Activated naive CD4-positive, alpha-beta T cell treated with anti-CD3 and anti-CD28 coated beads, Interleukin-2, amount 10 ng/mL, durations not matched to agents 7 days and 5 days (primary cell): ENCODE data around the gene ACP2.

Experiments
- CTCF ChIA-PET: fragments of 350-600 bp; sonication (Branson Sonifier 250); formaldehyde crosslinking; loops from one replicate; lab custom pipeline; 2021; ENCODE audit warnings: antibody characterized with exemption; lab: Charles Lee
- DNase-seq: peaks from one replicate; pipeline ENCODE4 v3.0.0-alpha.2; 2020
- H3K27ac Mint-ChIP-seq: one replicate; pipeline ENCODE4 v1.8.0; 2021; ENCODE audit warnings: mild to moderate bottlenecking, moderate library complexity, mixed read lengths
- H3K27me3 Mint-ChIP-seq: one replicate; pipeline ENCODE4 v1.8.0; 2021; ENCODE audit warnings: mild to moderate bottlenecking, mixed read lengths
- H3K36me3 Mint-ChIP-seq: one replicate; pipeline ENCODE4 v1.8.0; 2021; ENCODE audit warnings: mixed read lengths
- H3K4me1 Mint-ChIP-seq: one replicate; pipeline ENCODE4 v1.8.0; 2021; ENCODE audit warnings: mixed read lengths
- H3K4me3 Mint-ChIP-seq: one replicate; pipeline ENCODE4 v1.8.0; 2021; ENCODE audit warnings: mild to moderate bottlenecking, moderate library complexity, mixed read lengths
- H3K9me3 Mint-ChIP-seq: one replicate; pipeline ENCODE4 v1.8.0; 2021; ENCODE audit warnings: mixed read lengths

ACP2 gene

DNA sequence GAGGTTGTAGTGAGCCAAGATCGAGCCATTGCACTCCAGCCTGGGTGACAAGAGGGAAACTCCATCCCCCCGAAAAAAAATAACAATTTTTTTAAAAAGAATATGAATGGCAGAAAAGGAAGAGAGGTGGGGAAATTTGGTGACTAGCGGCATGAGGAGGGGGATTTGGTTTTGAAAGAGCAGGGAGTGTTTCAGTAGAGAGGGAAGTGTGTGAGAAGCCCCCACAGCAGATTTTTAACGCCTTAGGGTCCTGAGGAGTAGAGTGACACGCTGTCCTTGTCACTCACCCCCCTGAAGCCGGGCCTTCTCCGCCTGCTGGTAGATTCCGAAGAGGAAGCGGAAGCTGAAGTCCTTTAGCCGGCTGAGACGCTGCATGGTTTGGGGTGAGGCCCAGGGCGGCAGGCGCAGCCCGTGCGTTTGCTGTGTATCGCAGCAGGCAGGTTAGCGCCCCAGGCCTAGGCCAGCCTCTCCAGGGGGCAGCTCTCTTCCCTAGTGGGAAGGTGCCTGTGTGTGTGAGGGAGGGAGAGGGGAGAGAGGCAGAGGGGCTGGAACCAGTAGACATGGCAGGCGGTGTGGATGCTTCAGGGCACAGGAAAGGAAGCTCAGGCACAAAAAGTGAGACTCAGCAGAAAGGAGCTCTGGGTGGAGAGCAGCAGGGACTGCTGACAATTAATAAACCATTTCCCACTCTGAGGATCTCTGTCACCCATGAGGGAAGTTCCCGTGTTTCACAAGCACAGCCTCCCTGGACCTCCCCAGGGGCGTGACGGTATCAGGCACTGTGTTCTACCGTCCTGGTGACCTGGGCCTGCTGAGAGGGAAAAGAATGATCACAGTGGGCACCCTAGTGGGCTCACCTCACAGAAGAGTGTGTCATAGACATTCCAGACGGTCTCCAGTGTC is 3.9 kb downstream of the ACP2 start:
- Mint-ChIP-seq H3K27me3 (no peaks in the 10 kb centered on the region), H3K4me1 (peaks cover 28% of the 10 kb centered on the region), H3K36me3 (peaks cover 58% of the 10 kb centered on the region), H3K9me3 (no peaks in the 10 kb centered on the region), H3K27ac (no peak overlapping the region), H3K4me3 (no peak overlapping the region)
- DNase-seq, result no peak
- CTCF ChIA-PET, result interaction anchor here (1.9 to 6.0 kb wide), 2 partner anchors 14 to 167 kb away, joined by 4 to 39 read pairs; partner anchors contain the start of gene NR1H3

GRCh38 chr11:47243454-47243853 is 5.2 kb downstream of the ACP2 start:
- CTCF ChIA-PET, result interaction anchor here (1.9 kb wide), 1 partner anchor 168 kb away, joined by 4 read pairs; no protein-coding TSS in a partner anchor
- Mint-ChIP-seq H3K4me1 (peaks cover 16% of the 10 kb centered on the region), H3K4me3 (no peak overlapping the region), H3K27me3 (no peaks in the 10 kb centered on the region), H3K9me3 (no peaks in the 10 kb centered on the region), H3K27ac (no peak overlapping the region), H3K36me3 (peaks cover 64% of the 10 kb centered on the region)
- DNase-seq, result no peak

GRCh38 chr11:47242596-47243192 is 5.9 kb downstream of the ACP2 start:
- CTCF ChIA-PET, result interaction anchor here (0.9 to 2.0 kb wide), 3 partner anchors 15 to 68 kb away, joined by 3 to 5 read pairs (median 4); partner anchors contain the start of gene NR1H3
- Mint-ChIP-seq H3K4me3 (no peak overlapping the region), H3K27ac (no peak overlapping the region), H3K36me3 (peaks cover 67% of the 10 kb centered on the region), H3K4me1 (peaks cover 10% of the 10 kb centered on the region), H3K9me3 (no peaks in the 10 kb centered on the region), H3K27me3 (no peaks in the 10 kb centered on the region)
- no peak for DNase-seq

DNA sequence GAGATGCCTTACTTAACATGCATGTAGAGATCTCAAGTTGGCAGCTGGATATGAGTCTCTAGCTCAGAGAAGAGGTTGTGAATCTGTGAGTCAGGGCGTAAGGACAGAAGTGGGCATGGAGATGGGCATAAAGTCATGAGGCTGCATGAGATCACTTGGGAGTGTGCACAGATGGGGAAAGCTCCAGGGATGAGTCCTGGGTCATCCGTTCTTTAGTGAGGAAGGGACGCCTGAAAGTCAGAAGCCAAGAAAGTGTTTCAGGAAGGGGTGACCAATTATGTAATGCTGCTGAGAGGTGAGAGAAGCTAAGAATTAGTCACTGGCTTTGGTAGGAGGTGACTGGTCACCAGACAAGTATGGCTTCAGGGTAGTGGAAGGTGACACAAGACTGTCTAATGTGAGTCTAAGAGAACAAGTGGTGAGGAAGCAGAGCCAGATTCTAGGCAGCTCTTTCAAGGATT is 6.7 kb downstream of the ACP2 start:
- Mint-ChIP-seq H3K36me3 (peaks cover 69% of the 10 kb centered on the region), H3K4me1 (peaks cover 3% of the 10 kb centered on the region), H3K4me3 (no peak overlapping the region), H3K27me3 (no peaks in the 10 kb centered on the region), H3K27ac (peak overlapping the region; percentile 6), H3K9me3 (no peaks in the 10 kb centered on the region)
- DNase-seq, result no peak
- CTCF ChIA-PET, result interaction anchor here (1.2 to 2.0 kb wide), 2 partner anchors 16 to 17 kb away, joined by 4 to 5 read pairs; partner anchors contain the start of gene NR1H3

DNA sequence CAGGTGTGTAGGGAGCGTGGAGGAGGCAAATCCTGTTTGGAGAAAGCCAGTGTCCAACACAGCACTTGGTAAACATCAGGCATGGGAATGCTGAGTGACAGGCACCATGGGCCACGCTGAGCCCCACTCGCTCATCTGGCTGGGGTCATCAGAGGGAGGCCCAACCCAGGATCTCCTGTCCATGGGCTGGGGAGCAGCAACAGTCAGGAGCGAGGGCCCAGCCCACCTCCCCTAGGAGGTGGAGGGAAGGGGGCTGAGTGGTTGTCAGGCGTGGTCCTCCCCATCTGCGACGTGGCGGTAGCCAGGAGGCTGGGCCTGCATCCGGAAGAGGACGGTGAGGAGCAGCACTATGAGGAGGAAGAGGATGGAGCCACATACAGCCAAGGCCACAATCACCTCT is 8.8 kb downstream of the ACP2 start:
- Mint-ChIP-seq H3K27me3 (no peaks in the 10 kb centered on the region), H3K4me3 (no peak overlapping the region), H3K27ac (no peak overlapping the region)

DNA sequence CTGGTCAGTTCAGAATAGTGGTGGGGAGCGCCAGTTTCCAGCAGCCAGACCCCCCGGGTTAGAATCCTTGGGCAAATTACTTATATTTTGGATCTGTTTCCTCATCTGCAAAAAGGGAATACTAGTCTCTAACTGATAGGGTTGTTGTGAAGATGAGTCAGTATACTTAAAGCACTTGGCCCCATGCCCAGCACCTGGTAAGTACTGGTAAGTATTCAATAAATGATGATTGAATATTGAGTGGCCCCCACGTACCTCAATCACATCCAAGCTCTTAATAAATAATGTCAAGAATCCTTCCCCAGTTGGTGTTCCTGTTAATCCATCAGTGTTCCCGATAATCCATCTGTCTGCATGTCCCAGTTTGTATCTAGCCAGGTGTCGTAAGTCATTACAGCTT is 12.1 kb downstream of the ACP2 start:
- Mint-ChIP-seq H3K4me3 (no peak overlapping the region), H3K27ac (peak overlapping the region; percentile 49), H3K27me3 (no peaks in the 10 kb centered on the region), H3K36me3 (peaks cover 55% of the 10 kb centered on the region), H3K4me1 (peaks cover 30% of the 10 kb centered on the region), H3K9me3 (no peaks in the 10 kb centered on the region)
- CTCF ChIA-PET, result interaction anchor here (0.9 to 3.2 kb wide), 5 partner anchors 11 to 138 kb away, joined by 3 to 16 read pairs (median 6); partner anchors contain the start of gene ACP2
- no peak for DNase-seq

More for the DNA sequence above, 8.8 kb downstream of the ACP2 start:
- Mint-ChIP-seq H3K36me3 (peaks cover 66% of the 10 kb centered on the region), H3K9me3 (no peaks in the 10 kb centered on the region), H3K4me1 (peaks cover 13% of the 10 kb centered on the region)
- CTCF ChIA-PET, result interaction anchor here (1.5 kb wide), 1 partner anchor 20 kb away, joined by 6 read pairs; no protein-coding TSS in a partner anchor
- DNase-seq, result no peak

GRCh38 chr11:47235163-47235562 is 13.5 kb downstream of the ACP2 start:
- Mint-ChIP-seq H3K27ac (peak overlapping the region; percentile 91), H3K36me3 (peaks cover 57% of the 10 kb centered on the region), H3K27me3 (no peaks in the 10 kb centered on the region), H3K4me1 (peaks cover 30% of the 10 kb centered on the region), H3K9me3 (no peaks in the 10 kb centered on the region), H3K4me3 (no peak overlapping the region)
- CTCF ChIA-PET, result interaction anchor here (1.3 to 3.2 kb wide), 7 partner anchors 12 to 177 kb away, joined by 3 to 16 read pairs (median 7); partner anchors contain the start of genes ACP2 and DDB2
- no peak for DNase-seq

GRCh38 chr11:47234669-47235100 is 13.9 kb downstream of the ACP2 start:
- Mint-ChIP-seq H3K4me1 (peaks cover 30% of the 10 kb centered on the region), H3K9me3 (no peaks in the 10 kb centered on the region), H3K27ac (peak overlapping the region; percentile 91), H3K36me3 (peaks cover 53% of the 10 kb centered on the region), H3K27me3 (no peaks in the 10 kb centered on the region), H3K4me3 (no peak overlapping the region)
- DNase-seq, result peak; percentile 43
- CTCF ChIA-PET, result interaction anchor here (0.6 to 3.2 kb wide), 12 partner anchors 13 to 561 kb away, joined by 3 to 16 read pairs (median 4); partner anchors contain the start of genes ACP2 and DDB2

DNA sequence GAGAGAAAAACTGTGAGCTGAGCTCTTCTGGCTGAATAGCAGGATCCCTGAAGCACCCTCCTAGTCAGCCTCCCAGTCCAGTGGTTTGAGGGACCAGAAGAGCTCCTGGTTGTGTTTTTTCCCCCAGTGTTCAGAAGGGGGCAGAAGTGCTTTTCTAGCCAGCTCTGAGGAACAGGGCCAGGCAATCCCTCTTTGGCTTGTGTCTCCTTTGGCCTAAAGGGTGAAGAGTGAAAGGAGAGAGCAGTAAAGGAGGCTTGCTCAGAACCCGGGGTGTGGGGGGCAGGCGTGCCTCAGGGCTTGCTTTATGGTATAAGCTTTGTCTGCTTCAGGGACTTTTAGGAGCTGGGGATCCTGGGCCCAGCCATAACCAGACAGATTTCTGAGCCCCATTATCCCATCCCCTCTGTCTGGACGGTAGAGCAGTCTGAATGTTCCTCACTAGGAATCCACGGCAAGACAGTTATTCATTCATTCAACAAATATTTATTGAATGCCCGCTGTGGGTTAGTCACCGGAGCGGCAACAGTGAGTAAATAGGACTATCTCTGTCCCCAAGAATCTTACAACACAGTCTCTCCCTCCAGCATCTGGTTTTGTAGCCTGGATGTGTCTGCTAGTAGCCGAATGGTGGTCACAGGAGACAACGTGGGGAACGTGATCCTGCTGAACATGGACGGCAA is 14.5 kb downstream of the ACP2 start:
- H3K36me3 Mint-ChIP-seq, result peaks cover 53% of the 10 kb centered on the region
- CTCF ChIA-PET, result interaction anchor here (0.6 to 3.2 kb wide), 18 partner anchors 12 to 561 kb away, joined by 3 to 16 read pairs (median 4); partner anchors contain the start of genes ACP2 and DDB2
- H3K4me1 Mint-ChIP-seq, result peaks cover 31% of the 10 kb centered on the region
- peak overlapping the region; percentile 91 for H3K27ac Mint-ChIP-seq
- H3K27me3 Mint-ChIP-seq, result no peaks in the 10 kb centered on the region
- DNase-seq, result peak; percentile 45
- no peak overlapping the region for H3K4me3 Mint-ChIP-seq
- no peaks in the 10 kb centered on the region for H3K9me3 Mint-ChIP-seq

- DNase-seq, result no peak
- Mint-ChIP-seq H3K9me3 (no peaks in the 10 kb centered on the region), H3K36me3 (peaks cover 56% of the 10 kb centered on the region), H3K27me3 (no peaks in the 10 kb centered on the region), H3K4me3 (no peak overlapping the region), H3K27ac (no peak overlapping the region), H3K4me1 (peaks cover 34% of the 10 kb centered on the region)
- CTCF ChIA-PET, result interaction anchor here (0.7 to 2.6 kb wide), 8 partner anchors 9 to 121 kb away, joined by 3 to 14 read pairs (median 5); partner anchors contain the start of gene ACP2
These were observed 15.6 kb downstream of the ACP2 start for GRCh38 chr11:47233051-47233450.

- peaks cover 53% of the 10 kb centered on the region for H3K36me3 Mint-ChIP-seq
- H3K27ac Mint-ChIP-seq, result peak overlapping the region; percentile 3
- CTCF ChIA-PET, result interaction anchor here (2.0 kb wide), 1 partner anchor 12 kb away, joined by 7 read pairs; no protein-coding TSS in a partner anchor
- no peak for DNase-seq
- H3K9me3 Mint-ChIP-seq, result no peaks in the 10 kb centered on the region
- H3K27me3 Mint-ChIP-seq, result no peaks in the 10 kb centered on the region
- H3K4me1 Mint-ChIP-seq, result peaks cover 36% of the 10 kb centered on the region
- H3K4me3 Mint-ChIP-seq, result no peak overlapping the region
These were observed 19.5 kb downstream of the ACP2 start for GRCh38 chr11:47229161-47229560.

DNA sequence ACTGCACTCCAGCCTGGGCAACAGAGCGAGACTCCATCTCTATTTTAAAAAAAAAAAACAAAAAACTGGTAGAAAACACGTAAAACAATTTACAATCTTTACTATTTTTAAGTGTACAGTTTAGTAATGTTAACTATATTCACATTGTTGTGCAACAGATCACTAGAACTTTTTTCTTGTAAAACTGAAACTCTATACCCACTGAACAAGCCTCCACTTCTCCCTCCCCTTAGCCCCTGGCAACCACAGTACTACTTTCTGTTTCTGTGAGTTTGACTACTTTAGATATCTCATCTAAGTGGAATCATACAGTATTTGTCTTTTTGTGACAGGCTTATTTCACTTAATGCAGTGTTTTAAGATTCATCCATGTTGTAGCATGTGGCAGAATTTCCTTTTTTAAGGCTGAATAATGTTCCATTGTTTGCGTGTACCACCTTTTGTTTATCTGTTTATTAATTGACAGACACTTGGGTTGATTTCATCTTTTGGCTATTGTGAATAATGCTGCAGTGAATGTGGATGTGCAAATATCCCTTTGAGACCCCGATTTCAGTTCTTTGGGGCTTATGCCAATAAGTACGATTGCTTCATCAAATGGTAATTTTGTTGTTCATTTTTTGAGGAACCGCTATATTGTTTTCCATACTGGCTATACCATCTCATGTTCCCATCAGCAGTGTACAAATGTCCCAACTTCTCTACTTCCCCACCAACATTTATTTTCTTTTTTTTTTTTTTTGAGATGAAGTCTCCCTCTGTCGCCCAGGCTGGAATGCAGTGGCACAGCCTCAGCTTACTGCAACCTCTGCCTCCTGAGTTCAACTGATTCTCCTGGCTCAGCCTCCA is 22.8 kb downstream of the ACP2 start:
- H3K36me3 Mint-ChIP-seq, result peaks cover 52% of the 10 kb centered on the region
- CTCF ChIA-PET, result no interaction called here
- H3K27ac Mint-ChIP-seq, result peak overlapping the region; percentile 51
- DNase-seq, result peak; percentile 56
- peak overlapping the region; percentile 4 for H3K4me3 Mint-ChIP-seq
- peaks cover 35% of the 10 kb centered on the region for H3K4me1 Mint-ChIP-seq
- no peaks in the 10 kb centered on the region for H3K9me3 Mint-ChIP-seq
- no peaks in the 10 kb centered on the region for H3K27me3 Mint-ChIP-seq
